K562 (cell line): Measurements from ENCODE around the gene TBC1D16. TPM values are rescaled to one million over a fixed set of nuclear protein-coding genes. Genes with fewer than 3 reads are reported as not detected.

Experiments
- ATAC-seq: fragments of 200-7000 bp; cut with Tn5 transposase; 3 replicates; pipeline ENCODE4 v1.9.1; 2020; ENCODE audit warnings: moderate library complexity
- BruUV-seq: library from RNA; stranded (reverse); fragments of 400-500 nt; replicated peaks from 2 replicates; lab custom pipeline; 2021; lab: Mats Ljungman, UMichigan
- CTCF ChIA-PET: fragments of 300-600 bp; formaldehyde crosslinking; extraction: SDS; loops from one replicate; lab custom pipeline; 2021; ENCODE audit warnings: low intra/inter-chr PET ratio; lab: Yijun Ruan, JAX
- POLR2A ChIA-PET: fragments of 300-600, 350-650 bp; sonication (Branson Sonifier 250); formaldehyde crosslinking; extraction: SDS; loops from one replicate; lab custom pipeline; 2021; ENCODE audit warnings: antibody characterized with exemption, inconsistent platforms; lab: Yijun Ruan, JAX
- DNase-seq, 4 experiments: peaks; one replicate each; pipeline versions ENCODE4 v3.0.0 to v3.0.0-alpha.2; 2011 to 2018; ENCODE audit warnings: low spot score in 3 of 4, mixed read lengths in 3 of 4; ENCODE audit errors: extremely low read depth in 1 of 4
- FAIRE-seq: peaks from 2 replicates; lab custom pipeline; 2011; peaks lifted over from hg19 to GRCh38; lab: Jason Lieb, UNC
- H2AFZ ChIP-seq: 2 replicates; pipeline ENCODE4 v1.6.0; 2011; ENCODE audit warnings: low read depth, low read length, control low read depth, inconsistent platforms
- H3K27ac ChIP-seq: fragments of 200-600 bp; 3 replicates; pipeline ENCODE4 v1.8.0; 2011; ENCODE audit warnings: low read depth, mild to moderate bottlenecking, control low read depth, inconsistent platforms, low read length, moderate library complexity, mixed read lengths; ENCODE audit errors: extremely low read depth
- H3K27me3 ChIP-seq, 2 experiments: fragments of 300-600 bp in 1 of 2; 2 replicates in 1 of 2; 3 replicates in 1 of 2; pipeline versions ENCODE4 v1.6.0 to v1.8.0; 2011; ENCODE audit warnings: inconsistent platforms in 2 of 2, low read length in 2 of 2, mild to moderate bottlenecking in 1 of 2, mixed read lengths in 1 of 2, moderate library complexity in 1 of 2; ENCODE audit not compliant: control insufficient read depth in 2 of 2, insufficient read depth in 2 of 2
- H3K36me3 ChIP-seq: fragments of 300-600 bp; 3 replicates; pipeline ENCODE4 v1.8.0; 2011; ENCODE audit warnings: mild to moderate bottlenecking, low read length, inconsistent platforms; ENCODE audit not compliant: control insufficient read depth, insufficient read depth
- H3K4me1 ChIP-seq, 2 experiments: fragments of 200-600 bp in 1 of 2; replicated peaks in 1 of 2; 2 replicates in 1 of 2; 3 replicates in 1 of 2; pipeline versions ENCODE4 v1.5.1 to v1.8.0; 2011; ENCODE audit warnings: inconsistent platforms in 2 of 2, low read length in 2 of 2, mild to moderate bottlenecking in 1 of 2, mixed read lengths in 1 of 2, moderate library complexity in 1 of 2; ENCODE audit not compliant: control insufficient read depth in 2 of 2, insufficient read depth in 2 of 2
- H3K4me2 ChIP-seq: 2 replicates; pipeline ENCODE4 v1.6.1; 2011; ENCODE audit warnings: low read length, control low read depth, inconsistent platforms, mixed read lengths; ENCODE audit not compliant: insufficient read depth
- H3K4me3 ChIP-seq: fragments of 200-600 bp; sonication (generic), shearing (Covaris generic); 2 replicates; pipeline ENCODE4 v1.5.1; 2016; ENCODE audit warnings: control low read depth, inconsistent platforms
- H3K79me2 ChIP-seq: fragments of 200-600 bp; 3 replicates; pipeline ENCODE4 v1.8.0; 2011; ENCODE audit warnings: low read length, inconsistent platforms; ENCODE audit not compliant: control insufficient read depth, insufficient read depth
- H3K9ac ChIP-seq, 2 experiments: 2 replicates each; pipeline versions ENCODE4 v1.6.0 to v1.6.1; 2011; ENCODE audit warnings: low read depth in 2 of 2, low read length in 2 of 2, control low read depth in 1 of 2, inconsistent platforms in 1 of 2, mild to moderate bottlenecking in 1 of 2, mixed read lengths in 1 of 2; ENCODE audit not compliant: insufficient read depth in 1 of 2
- H3K9me1 ChIP-seq: one replicate; pipeline ENCODE4 v1.6.0; 2011; ENCODE audit warnings: inconsistent platforms, mild to moderate bottlenecking, low read length, moderate library complexity; ENCODE audit not compliant: control insufficient read depth, insufficient read depth
- H3K9me3 ChIP-seq: replicated peaks from 2 replicates; pipeline ENCODE4 v1.5.1; 2011; ENCODE audit warnings: low read depth, low read length, inconsistent platforms; ENCODE audit not compliant: control insufficient read depth, insufficient read depth
- H4K20me1 ChIP-seq: replicated peaks from 2 replicates; pipeline ENCODE4 v1.6.1; 2011; ENCODE audit warnings: low read length, inconsistent platforms, mixed read lengths; ENCODE audit not compliant: control insufficient read depth, insufficient read depth
- BACH1 ChIP-seq: fragments of 200-800 bp; sonication (Bioruptor generic); IDR thresholded peaks from 2 replicates; pipeline ENCODE4 v1.6.1; 2016; ENCODE audit warnings: missing genetic modification characterization, missing compliant biosample characterization
- BRCA1 ChIP-seq, 2 experiments: fragments of 450-650 bp in 1 of 2; sonication (generic) in 1 of 2; formaldehyde crosslinking in 1 of 2; IDR thresholded peaks; 2 replicates each; pipeline versions ENCODE4 v1.5.0 to v1.6.1; 2017 to 2020; ENCODE audit warnings: mild to moderate bottlenecking in 1 of 2, missing genetic modification reagents in 1 of 2
- ETV1 ChIP-seq: fragments of 450-650 bp; conservative IDR thresholded peaks from 2 replicates; pipeline ENCODE4 v1.6.1; 2016; ENCODE audit warnings: missing genetic modification characterization, control low read depth, low read depth, missing compliant biosample characterization
- GTF2E2 ChIP-seq: fragments of 200-800 bp; sonication (Bioruptor generic); IDR thresholded peaks from 2 replicates; pipeline ENCODE4 v1.6.1; 2016; ENCODE audit warnings: missing genetic modification characterization, missing compliant biosample characterization
- MECOM ChIP-seq: fragments of 250-450 bp; sonication (Bioruptor Pico); IDR thresholded peaks from 2 replicates; pipeline ENCODE4 v1.8.0; 2022; ENCODE audit warnings: inconsistent platforms
- NFIX ChIP-seq: fragments of 250-450 bp; sonication (Bioruptor Pico); IDR thresholded peaks from 2 replicates; pipeline ENCODE4 v1.4.0; 2020; ENCODE audit warnings: low read depth, mild to moderate bottlenecking, moderate library complexity
- NR2C1 ChIP-seq, 2 experiments: fragments of 450-650 bp; IDR thresholded peaks; 2 replicates each; pipeline ENCODE4 v1.6.1; 2017; ENCODE audit warnings: mild to moderate bottlenecking in 2 of 2, antibody characterized with exemption in 1 of 2, inconsistent platforms in 1 of 2, missing compliant biosample characterization in 1 of 2, missing genetic modification characterization in 1 of 2
- OTX1 ChIP-seq: fragments of 450-650 bp; formaldehyde crosslinking; IDR thresholded peaks from 2 replicates; pipeline ENCODE4 v1.4.0; 2022; ENCODE audit warnings: mild to moderate bottlenecking
- RAD51 ChIP-seq: fragments of 450-650 bp; IDR thresholded peaks from 2 replicates; pipeline ENCODE4 v1.7.1; 2016; ENCODE audit warnings: low read depth, mild to moderate bottlenecking, borderline replicate concordance
- RBM34 ChIP-seq: fragments of 200-400 bp; formaldehyde crosslinking; IDR thresholded peaks from 2 replicates; pipeline ENCODE4 v1.6.1; 2018; ENCODE audit warnings: low read length, borderline replicate concordance; ENCODE audit not compliant: insufficient read depth
- ZBTB8A ChIP-seq: fragments of 450-650 bp; IDR thresholded peaks from 2 replicates; pipeline ENCODE4 v1.6.1; 2018; ENCODE audit warnings: mild to moderate bottlenecking, moderate library complexity; ENCODE audit not compliant: partially characterized antibody
- ZNF175 ChIP-seq: fragments of 200-800 bp; sonication (Bioruptor generic); IDR thresholded peaks from 2 replicates; pipeline ENCODE4 v1.6.1; 2016; ENCODE audit warnings: low read depth, mild to moderate bottlenecking, missing genetic modification characterization, missing compliant biosample characterization
- ZNF324 ChIP-seq: fragments of 250-450 bp; sonication (Bioruptor Pico); IDR thresholded peaks from 2 replicates; pipeline ENCODE4 v1.4.0; 2020; ENCODE audit warnings: mild to moderate bottlenecking
- WGBS: fragments of 100-300 bp; shearing (Covaris generic); methylation state at CpG from one replicate; pipeline ENCODE4 v1.1.6; 2016; ENCODE audit warnings: low coverage, mixed read lengths; ENCODE audit not compliant: insufficient coverage; ENCODE audit errors: missing lambda C conversion rate; 5-methylcytosine and 5-hydroxymethylcytosine counted together
- in situ Hi-C: fragments of 300-500 bp; cut with MboI; formaldehyde crosslinking; loops from 4 replicates; pipeline ENCODE4 v1.15.0; 2018; ENCODE audit warnings: inconsistent platforms, mixed read lengths
- intact Hi-C: fragments of 100-400 bp; cut with micrococcal nuclease; formaldehyde crosslinking; loops from 2 replicates; pipeline ENCODE4 v1.14.2; 2022
- polyA plus RNA-seq, 8 experiments: library from polyadenylated mRNA; depleted of rRNA in 4 of 8; stranded (reverse) in 5 of 8; unstranded in 3 of 8; fragments of >200 nt; fragmentation: Nextera tagmentation in 2 of 8; fragmentation: Illumina TruSeq in 1 of 8; extraction: Ambion mirVana in 2 of 8; extraction: Trizol in 1 of 8; gene quantifications; 2 replicates each; pipeline versions ENCODE4 v1.2.1 to v1.2.3, GENCODE V29; 2011 to 2014; ENCODE audit warnings: inconsistent platforms in 1 of 8, missing spikeins in 1 of 8
- total RNA-seq, 7 experiments: library from RNA; depleted of rRNA in 6 of 7; stranded (reverse); fragments of >200 nt in 6 of 7; fragmentation: Illumina TruSeq in 2 of 7; extraction: Trizol in 2 of 7; gene quantifications; 2 replicates each; pipeline versions ENCODE4 v1.2.1 to v1.2.3, GENCODE V29; 2011 to 2021; ENCODE audit warnings: low replicate concordance in 1 of 7
- TF ChIP-seq, protein P1 (sequence below), 2 experiments: IDR thresholded peaks in 1 of 2; conservative IDR thresholded peaks in 1 of 2; 2 replicates each; pipeline ENCODE4 v1.6.1; 2016; ENCODE audit warnings: low read depth in 2 of 2, mild to moderate bottlenecking in 1 of 2, missing compliant biosample characterization in 1 of 2, missing genetic modification characterization in 1 of 2, moderate library complexity in 1 of 2

TBC1D16 gene
- total and polyA plus RNA-seq, 9 of the 15 experiments (the other 6 are each of a cell fraction or from before 2014, with no cell fraction given): 0.01 to 0.20 (median 0.03) TPM; not detected in 1

- no peak for FAIRE-seq
- intact Hi-C loops: no loop called here
Observed at GRCh38 chr17:80025140-80025539, 10.5 kb downstream of the TBC1D16 start.

DNA sequence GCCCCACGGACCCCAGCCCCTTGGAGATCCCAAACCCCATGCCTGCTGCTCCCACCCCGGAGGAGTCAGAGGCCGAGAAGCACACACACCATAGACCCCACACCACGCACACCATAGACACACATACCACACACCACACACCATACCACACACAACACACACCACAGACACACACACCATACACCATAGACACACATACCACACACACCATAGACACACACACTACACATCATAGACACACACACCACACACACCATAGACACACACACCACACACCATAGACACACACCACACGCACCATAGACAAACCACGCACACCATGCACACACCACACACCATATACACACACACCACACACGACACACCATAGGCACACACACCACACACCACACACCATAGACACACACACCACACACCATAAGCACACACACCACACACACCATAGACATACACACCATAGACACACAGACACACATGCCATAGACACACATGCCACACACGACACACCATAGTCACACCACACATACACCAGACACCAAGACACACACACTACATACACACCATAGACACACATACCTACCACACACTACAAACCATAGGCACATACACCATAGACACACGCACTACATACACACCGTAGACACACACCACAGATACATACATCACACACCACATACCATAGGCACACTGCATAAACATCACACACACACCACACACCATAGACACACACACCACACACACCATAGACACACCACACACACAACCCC lies 11.3 kb downstream of the TBC1D16 start:
- ATAC-seq: peak; percentile 23; the same call in 1 of the 3 replicates
- H3K9ac ChIP-seq: 0 out of 4 replicates have a peak overlapping the region, but pooled peaks of 1 of the 2 experiments have one; percentile 42
- TF ChIP-seq RBM34 (no peak), BRCA1 (IDR thresholded peaks at IDR 0.05) (no peak), BRCA1 (CRISPR knock-in tag; IDR thresholded peaks at IDR 0.05) (no peak), MECOM (no peak), ZNF324 (CRISPR knock-in tag) (no peak), ZNF175 (CRISPR knock-in tag) (no peak), OTX1 (0 out of 2 replicates have a peak, but pooled peaks have one; percentile 43), RAD51 (no peak)
- TF ChIP-seq, protein P1, sequence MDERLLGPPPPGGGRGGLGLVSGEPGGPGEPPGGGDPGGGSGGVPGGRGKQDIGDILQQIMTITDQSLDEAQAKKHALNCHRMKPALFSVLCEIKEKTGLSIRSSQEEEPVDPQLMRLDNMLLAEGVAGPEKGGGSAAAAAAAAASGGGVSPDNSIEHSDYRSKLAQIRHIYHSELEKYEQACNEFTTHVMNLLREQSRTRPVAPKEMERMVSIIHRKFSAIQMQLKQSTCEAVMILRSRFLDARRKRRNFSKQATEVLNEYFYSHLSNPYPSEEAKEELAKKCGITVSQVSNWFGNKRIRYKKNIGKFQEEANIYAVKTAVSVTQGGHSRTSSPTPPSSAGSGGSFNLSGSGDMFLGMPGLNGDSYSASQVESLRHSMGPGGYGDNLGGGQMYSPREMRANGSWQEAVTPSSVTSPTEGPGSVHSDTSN (CRISPR knock-in tag; IDR thresholded peaks at IDR 0.05; ENCODE audit: low read depth): no peak
- TF ChIP-seq, protein P1 (tag; conservative IDR thresholded peaks at IDR 0.05; ENCODE audit: low read depth): no peak

More at GRCh38 chr17:80025140-80025539, 10.5 kb downstream of the TBC1D16 start:
- Histone ChIP-seq H3K4me3 (no peak overlapping the region), H3K9me1 (no peaks in the 10 kb centered on the region), H3K79me2 (no peaks in the 10 kb centered on the region), H3K27ac (no peak overlapping the region), H3K36me3 (no peaks in the 10 kb centered on the region; the same call in 2 of the 3 replicates), H3K9ac (no peak overlapping the region), H3K4me1 (peaks cover 0 to 17% of the 10 kb centered on the region in 2 experiments; a peak in 2 of 5 replicates), H2AFZ (no peak overlapping the region), H4K20me1 (no peaks in the 10 kb centered on the region; the same call in none of the 2 replicates), H3K27me3 (peaks cover 28 to 78% of the 10 kb centered on the region in 2 experiments), H3K4me2 (no peak overlapping the region), H3K9me3 (no peaks in the 10 kb centered on the region)
- ATAC-seq: no peak
- no peak for DNase-seq
- WGBS: 8% methylated on average over 9 of the region's 11 CpGs
- ChIA-PET POLR2A (no interaction called here), CTCF (no interaction called here)
- BruUV-seq: no TSS peak
- in situ Hi-C loops: no loop called here
- TF ChIP-seq ETV1 (tag) (no peak), BACH1 (tag) (no peak), GTF2E2 (tag) (no peak), ZBTB8A (no peak), NR2C1 (IDR thresholded peaks at IDR 0.05) (no peak), NR2C1 (tag; IDR thresholded peaks at IDR 0.05) (no peak), NFIX (CRISPR knock-in tag) (no peak)

More for the DNA sequence above, 11.3 kb downstream of the TBC1D16 start:
- WGBS: 3% methylated on average over 9 of the region's 10 CpGs
- no peak overlapping the region for H3K4me3 ChIP-seq
- no peaks in the 10 kb centered on the region for H3K9me1 ChIP-seq
- ChIA-PET CTCF (no interaction called here), POLR2A (interaction anchor here (0.9 kb wide), 1 partner anchor 26 kb away, joined by 5 read pairs; no protein-coding TSS in a partner anchor)
- no peak overlapping the region for H3K27ac ChIP-seq
- H4K20me1 ChIP-seq: no peaks in the 10 kb centered on the region; the same call in none of the 2 replicates
- H3K4me2 ChIP-seq: no peak overlapping the region
- no peak for DNase-seq
- H3K9me3 ChIP-seq: no peaks in the 10 kb centered on the region
- no peak overlapping the region for H2AFZ ChIP-seq
- intact Hi-C loops (no loop called here), in situ Hi-C loops (no loop called here)
- peaks cover 21 to 74% of the 10 kb centered on the region in 2 experiments for H3K27me3 ChIP-seq
- no peaks in the 10 kb centered on the region; the same call in 2 of the 3 replicates for H3K36me3 ChIP-seq
- BruUV-seq: no TSS peak
- H3K4me1 ChIP-seq: peaks cover 0 to 17% of the 10 kb centered on the region in 2 experiments; a peak in 2 of 5 replicates
- H3K79me2 ChIP-seq: no peaks in the 10 kb centered on the region
- peak; percentile 91 for FAIRE-seq
